ENCODE measurements around the gene ZNF883. TPM values are rescaled to one million over a fixed set of nuclear protein-coding genes. Genes with fewer than 3 reads are reported as not detected.
A peak's percentile ranks its signal among the peaks of the same experiment; 100 is the strongest.

The ZNF883 gene
- total and polyA plus RNA-seq, 2 experiments from 2014 or later = 2.8 to 3.4 TPM

DNA sequence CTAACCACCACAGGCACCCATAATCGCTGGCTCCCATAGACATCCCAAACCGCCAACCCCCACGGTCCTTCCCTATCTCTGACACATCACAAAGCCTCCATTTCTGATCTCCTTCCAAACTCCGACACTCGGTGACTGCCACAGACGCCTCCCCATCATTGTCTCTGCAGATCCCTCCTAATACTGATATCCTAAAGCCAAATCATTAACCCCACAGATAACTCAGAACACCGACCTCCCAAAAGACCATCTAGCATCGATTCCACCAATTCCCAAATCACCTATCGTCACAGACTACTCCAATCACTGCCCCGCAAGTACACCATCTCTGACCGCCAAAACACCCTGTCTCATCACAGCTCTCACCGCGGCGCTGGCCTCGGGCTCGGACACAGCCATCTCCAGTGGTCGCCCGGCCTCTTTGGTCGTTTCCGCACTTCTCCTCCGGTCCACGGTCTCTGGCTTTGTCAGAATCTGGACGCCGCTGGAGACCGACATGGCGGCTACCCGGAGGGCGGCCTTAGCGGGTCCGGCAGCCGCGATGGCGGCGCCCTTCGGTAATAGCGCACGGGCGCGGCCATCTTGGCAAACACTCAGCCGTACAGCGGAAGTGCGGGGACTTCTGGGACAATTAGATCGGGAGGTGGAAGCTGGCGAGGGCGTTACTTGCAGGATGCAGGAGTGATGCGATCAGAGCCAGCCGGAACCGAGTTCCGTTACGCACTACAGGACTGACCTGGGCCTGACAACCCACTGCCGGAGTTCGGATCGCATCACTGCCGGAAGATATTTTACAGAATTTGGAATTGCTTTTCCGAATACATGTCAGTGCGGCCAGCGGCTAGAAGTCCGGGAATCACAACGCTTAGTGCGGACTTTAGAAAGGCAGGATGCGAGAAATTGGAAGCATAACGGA lies 44.5 kb upstream of the ZNF883 start, which contains the start of gene ZFP37:
Gene ZFP37 (minus strand): TSS at position 534 of the 916 bp plus-strand sequence. CDS start 36 bp downstream, at position 498.
- H3K9me2 ChIP-seq (replicated peaks; ENCODE audit: insufficient read depth) = no peaks in the 10 kb centered on the region
- peak within 1 kb of the TSS; percentile 85 for H3K27ac ChIP-seq
- DNase-seq (ENCODE audit: low spot score) = peak; percentile 95
- peak within 1 kb of the TSS; percentile 87 for H3K4me3 ChIP-seq
- no peaks in the 10 kb centered on the region for H3K4me1 ChIP-seq (ENCODE audit: insufficient read depth)
- TF ChIP-seq CTCF (IDR thresholded peaks at IDR 0.05; ENCODE audit: poor library complexity) (no peak), EZH2phosphoT487 (IDR thresholded peaks at IDR 0.05; ENCODE audit: low read depth, severe bottlenecking, unreplicated experiment) (no peak), EZH2 (IDR thresholded peaks at IDR 0.05; ENCODE audit: borderline replicate concordance) (no peak)
- 6% methylated on average over 59 of the region's 62 CpGs for WGBS (ENCODE audit: low lambda C conversion rate, missing lambda C conversion rate)
- H3K79me2 ChIP-seq = peaks cover 29% of the 10 kb centered on the region
- H3K9me3 ChIP-seq (ENCODE audit: low read depth) = peaks cover 18% of the 10 kb centered on the region
- H3K36me3 ChIP-seq (replicated peaks; ENCODE audit: insufficient read depth, low read depth) = no peaks in the 10 kb centered on the region
- peak within 1 kb of the TSS; percentile 97 for H2AFZ ChIP-seq
- peaks cover 2% of the 10 kb centered on the region for H3K27me3 ChIP-seq
- H4K20me1 ChIP-seq (ENCODE audit: insufficient read depth, poor library complexity, severe bottlenecking) = no peaks in the 10 kb centered on the region
- H3K4me2 ChIP-seq = peak within 1 kb of the TSS; percentile 83

DNA sequence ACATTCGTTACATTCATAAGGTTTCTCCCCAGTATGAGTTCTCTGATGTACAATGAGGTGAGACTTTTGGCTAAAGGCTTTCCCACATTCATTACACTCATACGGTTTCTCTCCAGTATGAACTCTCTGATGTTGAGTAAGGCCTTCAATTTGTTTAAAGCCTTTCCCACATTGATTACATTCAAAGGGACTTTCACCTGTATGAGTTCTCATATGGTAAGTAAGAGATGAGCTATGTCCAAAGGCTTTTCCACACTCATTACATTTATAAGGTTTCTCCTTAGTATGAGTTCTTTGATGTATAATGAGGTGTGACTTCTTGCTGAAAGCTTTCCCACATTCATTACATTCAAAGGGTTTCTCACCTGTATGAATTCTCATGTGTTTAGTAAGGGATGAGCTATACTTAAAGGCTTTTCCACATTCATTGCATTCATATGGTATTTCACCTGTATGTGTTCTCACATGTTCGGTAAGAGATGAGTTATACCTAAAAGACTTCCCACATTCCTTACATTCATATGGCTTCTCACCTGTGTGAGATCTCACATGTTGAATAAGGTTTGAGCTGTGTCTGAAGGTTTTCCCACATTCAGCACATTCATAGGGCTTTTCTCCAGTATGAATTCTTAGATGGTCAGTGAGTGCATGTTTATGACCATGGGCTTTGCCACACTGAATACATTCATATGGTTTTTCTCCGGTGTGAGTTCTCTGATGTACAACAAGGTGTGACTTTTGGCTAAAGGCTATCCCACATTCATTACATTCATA lies 31.1 kb upstream of the ZNF883 start:
- H3K9me3 ChIP-seq (ENCODE audit: low read depth) = peaks cover 88% of the 10 kb centered on the region

DNA sequence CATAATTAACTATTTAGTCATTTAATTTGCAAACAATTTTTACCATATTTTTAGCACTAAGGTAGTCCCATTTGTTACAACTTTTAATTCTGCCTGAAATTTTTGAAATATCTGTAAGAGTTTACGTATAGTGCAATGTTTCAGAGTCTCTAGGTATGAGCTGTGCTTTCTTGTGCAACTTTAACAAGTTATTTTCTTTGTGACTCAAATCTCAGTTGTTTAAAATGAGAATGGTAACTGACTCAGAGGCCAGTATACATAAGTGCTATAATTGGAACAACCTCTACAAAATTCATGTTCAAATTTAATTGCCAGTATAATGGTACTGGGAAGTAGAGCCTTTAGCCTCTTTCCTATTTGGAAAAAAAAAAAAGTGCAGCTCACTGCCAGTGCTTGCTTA lies 14.2 kb upstream of the ZNF883 start:
- Histone ChIP-seq H3K27ac (no peak overlapping the region), H3K27me3 (no peaks in the 10 kb centered on the region), H4K20me1 (ENCODE audit: insufficient read depth, poor library complexity, severe bottlenecking) (no peaks in the 10 kb centered on the region), H2AFZ (no peak overlapping the region), H3K9me3 (ENCODE audit: low read depth) (peaks cover 6% of the 10 kb centered on the region), H3K36me3 (replicated peaks; ENCODE audit: insufficient read depth, low read depth) (no peaks in the 10 kb centered on the region), H3K9me2 (replicated peaks; ENCODE audit: insufficient read depth) (no peaks in the 10 kb centered on the region), H3K4me2 (no peak overlapping the region), H3K4me3 (no peak overlapping the region), H3K79me2 (no peaks in the 10 kb centered on the region), H3K4me1 (ENCODE audit: insufficient read depth) (no peaks in the 10 kb centered on the region)
- TF ChIP-seq EZH2 (IDR thresholded peaks at IDR 0.05; ENCODE audit: borderline replicate concordance) (no peak), EZH2phosphoT487 (IDR thresholded peaks at IDR 0.05; ENCODE audit: low read depth, severe bottlenecking, unreplicated experiment) (no peak), CTCF (IDR thresholded peaks at IDR 0.05; ENCODE audit: poor library complexity) (no peak)
- WGBS (ENCODE audit: low lambda C conversion rate, missing lambda C conversion rate) = 53% methylated on average over 1 of the region's 1 CpG
- DNase-seq (ENCODE audit: low spot score) = no peak

More for the DNA sequence above, 31.1 kb upstream of the ZNF883 start:
- H3K9me2 ChIP-seq (replicated peaks; ENCODE audit: insufficient read depth) = no peaks in the 10 kb centered on the region
- H3K36me3 ChIP-seq (replicated peaks; ENCODE audit: insufficient read depth, low read depth) = peaks cover 15% of the 10 kb centered on the region
- no peaks in the 10 kb centered on the region for H3K27me3 ChIP-seq
- no peak overlapping the region for H3K4me3 ChIP-seq
- no peaks in the 10 kb centered on the region for H3K4me1 ChIP-seq (ENCODE audit: insufficient read depth)
- 97% methylated on average over 4 of the region's 4 CpGs for WGBS (ENCODE audit: low lambda C conversion rate, missing lambda C conversion rate)
- no peak overlapping the region for H3K4me2 ChIP-seq
- no peaks in the 10 kb centered on the region for H3K79me2 ChIP-seq
- no peak for DNase-seq (ENCODE audit: low spot score)
- no peak for TF ChIP-seq EZH2phosphoT487 (IDR thresholded peaks at IDR 0.05; ENCODE audit: low read depth, severe bottlenecking, unreplicated experiment)
- TF ChIP-seq CTCF (IDR thresholded peaks at IDR 0.05; ENCODE audit: poor library complexity) = no peak
- TF ChIP-seq EZH2 (IDR thresholded peaks at IDR 0.05; ENCODE audit: borderline replicate concordance) = no peak
- no peak overlapping the region for H2AFZ ChIP-seq
- H3K27ac ChIP-seq = no peak overlapping the region
- H4K20me1 ChIP-seq (ENCODE audit: insufficient read depth, poor library complexity, severe bottlenecking) = no peaks in the 10 kb centered on the region
